GDM1 (cell line): ENCODE data around the gene GCFC2.

Experiments used
- DNase-seq: peaks from one replicate; lab custom pipeline; 2025; lab: John Stamatoyannopoulos, UW

GCFC2 gene

GRCh38 chr2:75627902-75628504, 82.7 kb downstream of the GCFC2 start:
- DNase-seq: peak; percentile 16

DNA sequence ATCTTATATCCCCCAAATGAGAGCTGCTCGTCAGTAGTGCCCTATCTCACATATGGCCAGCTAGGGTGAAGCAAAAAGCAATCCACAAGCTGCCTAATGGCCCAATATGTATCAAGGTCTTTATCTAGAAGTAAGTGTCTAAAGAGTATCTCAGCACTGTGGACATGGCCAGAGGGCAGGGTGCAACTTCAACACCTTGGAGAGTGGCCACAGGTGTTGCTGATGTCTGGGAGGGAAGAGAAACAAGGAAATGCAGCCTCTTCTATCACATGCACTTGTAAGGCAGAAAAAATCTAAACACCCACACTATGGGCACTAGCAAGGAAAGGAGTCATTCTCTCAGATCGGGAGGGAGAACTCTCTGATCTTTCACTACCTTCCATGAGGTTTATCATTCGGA, 87.8 kb downstream of the GCFC2 start:
- DNase-seq: no peak

DNA sequence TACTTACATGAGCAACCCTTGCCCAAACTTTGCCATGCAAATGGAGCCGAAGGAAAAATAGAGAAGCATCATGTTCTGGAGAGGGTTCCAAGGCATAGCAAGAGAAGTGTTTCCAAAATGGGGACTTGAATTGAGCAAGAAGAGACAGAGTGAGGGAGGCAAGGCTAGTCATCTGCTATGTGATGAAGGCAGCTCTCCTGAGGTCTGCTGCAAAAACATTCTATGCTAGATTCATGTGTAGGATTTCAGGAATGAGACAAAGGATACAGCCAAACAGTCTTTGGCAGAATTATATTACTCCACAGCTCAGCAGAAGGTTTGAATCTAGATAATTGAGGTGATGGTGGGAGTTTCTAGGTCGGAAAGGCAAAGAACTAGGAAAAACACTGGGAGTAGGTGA, 88.2 kb downstream of the GCFC2 start:
- DNase-seq: no peak

DNA sequence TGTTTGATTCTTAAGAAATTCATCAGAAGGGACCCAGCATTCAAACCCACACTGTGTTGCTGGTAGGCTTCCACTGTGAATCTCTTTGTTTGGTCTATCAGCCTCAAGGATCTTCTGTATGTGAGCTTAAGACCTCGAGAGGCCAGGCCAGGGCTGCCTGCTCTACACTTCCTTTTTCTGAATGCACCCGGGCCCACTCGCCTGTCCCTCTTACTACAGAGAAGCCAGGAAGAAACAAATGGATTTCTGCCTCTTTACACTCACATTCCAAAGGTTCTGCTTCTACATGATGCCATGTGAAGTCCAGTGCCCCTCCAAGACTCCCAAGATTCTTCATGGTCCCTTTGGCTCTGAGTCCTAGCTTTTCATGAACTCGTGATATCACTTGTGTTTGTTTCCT, 89.5 kb downstream of the GCFC2 start:
- DNase-seq: no peak

GRCh38 chr2:75619956-75620740, 90.6 kb downstream of the GCFC2 start:
- DNase-seq: no peak

DNA sequence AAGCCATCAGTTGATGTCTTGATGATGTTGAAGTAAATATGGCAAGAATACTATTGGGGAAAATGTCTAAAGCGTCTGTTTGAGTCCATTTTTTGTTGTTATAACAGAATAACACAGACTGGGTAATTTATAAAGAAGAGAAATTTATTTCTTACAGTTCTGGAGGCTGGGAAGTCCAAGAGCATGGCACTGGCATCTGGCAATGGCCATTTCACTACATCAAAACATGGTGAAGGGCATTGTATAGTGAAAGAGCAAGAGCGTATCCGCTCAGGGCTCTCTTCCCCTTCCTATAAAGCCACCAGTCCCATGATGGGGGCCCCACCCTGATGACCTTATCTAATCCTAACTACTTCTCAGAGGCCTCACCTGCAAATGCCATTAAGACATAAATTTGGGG, 93.8 kb downstream of the GCFC2 start:
- no peak for DNase-seq

DNA sequence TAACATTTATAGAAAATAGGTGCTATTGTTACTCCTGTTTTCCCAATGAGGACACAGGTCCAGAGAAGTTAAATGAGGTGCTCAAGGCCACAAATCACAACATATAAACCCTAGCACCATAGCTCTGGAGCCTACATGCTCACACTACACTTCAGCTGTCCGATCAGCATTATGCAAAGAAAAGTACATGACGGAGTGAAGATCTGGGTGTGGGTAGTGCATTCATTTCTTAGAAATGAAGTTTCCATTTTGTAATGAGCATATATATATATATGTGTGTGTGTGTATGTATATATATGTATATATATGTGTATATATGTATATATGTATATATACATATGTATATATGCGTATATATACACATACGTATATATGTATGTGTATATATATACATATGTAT, 94.3 kb downstream of the GCFC2 start:
- no peak for DNase-seq

- no peak for DNase-seq
Measured at GRCh38 chr2:75614162-75614651, 96.5 kb downstream of the GCFC2 start.

GRCh38 chr2:75612862-75613243, 97.9 kb downstream of the GCFC2 start:
- no peak for DNase-seq
